COLO829 (cell line): ENCODE measurements around the gene C11orf65.
"Not testable (repeated sequence)": the region's sequence is repeated elsewhere in the genome, so short reads cannot be mapped to it uniquely, and the experiment has no call there.

ENCODE experiments used
- DNase-seq: peaks from one replicate; pipeline ENCODE4 v3.0.0; 2012; ENCODE audit warnings: low spot score

Gene C11orf65

GRCh38 chr11:108472681-108473080 lies 5.4 kb upstream of the C11orf65 start:
- no peak for DNase-seq

GRCh38 chr11:108468478-108468864 lies 1.1 kb upstream of the C11orf65 start:
- no peak for DNase-seq

- no peak for DNase-seq
Observed at GRCh38 chr11:108466405-108466804, 924 bp downstream of the C11orf65 start.

- DNase-seq, result no peak
Observed at GRCh38 chr11:108453207-108453835, 14.0 kb downstream of the C11orf65 start.

- DNase-seq, result not testable (repeated sequence)
Observed at GRCh38 chr11:108441445-108441844, 25.9 kb downstream of the C11orf65 start.

- DNase-seq, result no peak
Observed at GRCh38 chr11:108436594-108436993, 30.7 kb downstream of the C11orf65 start.

- no peak for DNase-seq
Observed at GRCh38 chr11:108435066-108435465, 32.3 kb downstream of the C11orf65 start.

- no peak for DNase-seq
Observed at GRCh38 chr11:108432783-108433182, 34.5 kb downstream of the C11orf65 start.

GRCh38 chr11:108431997-108432396 lies 35.3 kb downstream of the C11orf65 start:
- no peak for DNase-seq

- no peak for DNase-seq
Observed at GRCh38 chr11:108431370-108431769, 36.0 kb downstream of the C11orf65 start.

GRCh38 chr11:108417551-108417950 lies 49.8 kb downstream of the C11orf65 start:
- not testable (repeated sequence) for DNase-seq

- DNase-seq, result no peak
Observed at GRCh38 chr11:108414958-108415357, 52.4 kb downstream of the C11orf65 start.

GRCh38 chr11:108405706-108406105 lies 61.6 kb downstream of the C11orf65 start:
- no peak for DNase-seq

GRCh38 chr11:108403052-108403451 lies 64.3 kb downstream of the C11orf65 start:
- no peak for DNase-seq

- DNase-seq, result no peak
Observed at GRCh38 chr11:108402241-108402640, 65.1 kb downstream of the C11orf65 start.

GRCh38 chr11:108398439-108398838 lies 68.9 kb downstream of the C11orf65 start:
- no peak for DNase-seq

- DNase-seq, result not testable (repeated sequence)
Observed at GRCh38 chr11:108396672-108397071, 70.7 kb downstream of the C11orf65 start.

- no peak for DNase-seq
Observed at GRCh38 chr11:108394744-108395284, 72.5 kb downstream of the C11orf65 start.

- DNase-seq, result no peak
Observed at GRCh38 chr11:108393046-108393445, 74.3 kb downstream of the C11orf65 start.

- no peak for DNase-seq
Observed at GRCh38 chr11:108392353-108392752, 75.0 kb downstream of the C11orf65 start.

GRCh38 chr11:108388576-108388975 lies 78.8 kb downstream of the C11orf65 start:
- no peak for DNase-seq

GRCh38 chr11:108373505-108373904 lies 93.8 kb downstream of the C11orf65 start:
- not testable (repeated sequence) for DNase-seq

- no peak for DNase-seq
Observed at GRCh38 chr11:108370990-108371389, 96.3 kb downstream of the C11orf65 start.

- DNase-seq, result no peak
Observed at GRCh38 chr11:108370315-108370714, 97.0 kb downstream of the C11orf65 start.
